SH-SY5Y (cell line): ENCODE results near the gene SAMD13.

Source experiments
- GATA2 ChIP-seq: IDR thresholded peaks from 2 replicates; pipeline ENCODE4 v1.6.1; 2011; ENCODE audit warnings: mild to moderate bottlenecking, low read depth, low read length
- GATA3 ChIP-seq: IDR thresholded peaks from 2 replicates; pipeline ENCODE4 v1.6.1; 2011; ENCODE audit warnings: low read depth, mild to moderate bottlenecking, low read length, moderate library complexity

- TF ChIP-seq GATA2, result no peak
- no peak for TF ChIP-seq GATA3
Measured at GRCh38 chr1:84358695-84359094, 57.2 kb downstream of the SAMD13 start.
